GM06990 (cell line): Measurements from ENCODE around the gene PROSER3.

Experiments used
- DNase-seq: peaks from one replicate; pipeline ENCODE4 v3.0.0-alpha.2; 2011; ENCODE audit not compliant: insufficient read length; ENCODE audit errors: extremely low read depth
- H3K27me3 ChIP-seq: replicated peaks from 2 replicates; pipeline ENCODE4 v1.6.0; 2011; ENCODE audit warnings: low read length; ENCODE audit not compliant: control insufficient read depth, insufficient read depth
- H3K36me3 ChIP-seq: 2 replicates; pipeline ENCODE4 v1.5.1; 2011; ENCODE audit warnings: low read length; ENCODE audit not compliant: control insufficient read depth, insufficient read depth
- H3K4me3 ChIP-seq: replicated peaks from 2 replicates; pipeline ENCODE4 v1.5.1; 2011; ENCODE audit warnings: low read depth, mild to moderate bottlenecking, control low read depth, low read length
- TF ChIP-seq, protein P1 (sequence below): IDR thresholded peaks from 2 replicates; pipeline ENCODE4 v1.5.1; 2011; ENCODE audit warnings: low read length, control low read depth, mild to moderate bottlenecking, inconsistent platforms; ENCODE audit not compliant: insufficient read depth, poor library complexity, severe bottlenecking

The PROSER3 gene

DNA sequence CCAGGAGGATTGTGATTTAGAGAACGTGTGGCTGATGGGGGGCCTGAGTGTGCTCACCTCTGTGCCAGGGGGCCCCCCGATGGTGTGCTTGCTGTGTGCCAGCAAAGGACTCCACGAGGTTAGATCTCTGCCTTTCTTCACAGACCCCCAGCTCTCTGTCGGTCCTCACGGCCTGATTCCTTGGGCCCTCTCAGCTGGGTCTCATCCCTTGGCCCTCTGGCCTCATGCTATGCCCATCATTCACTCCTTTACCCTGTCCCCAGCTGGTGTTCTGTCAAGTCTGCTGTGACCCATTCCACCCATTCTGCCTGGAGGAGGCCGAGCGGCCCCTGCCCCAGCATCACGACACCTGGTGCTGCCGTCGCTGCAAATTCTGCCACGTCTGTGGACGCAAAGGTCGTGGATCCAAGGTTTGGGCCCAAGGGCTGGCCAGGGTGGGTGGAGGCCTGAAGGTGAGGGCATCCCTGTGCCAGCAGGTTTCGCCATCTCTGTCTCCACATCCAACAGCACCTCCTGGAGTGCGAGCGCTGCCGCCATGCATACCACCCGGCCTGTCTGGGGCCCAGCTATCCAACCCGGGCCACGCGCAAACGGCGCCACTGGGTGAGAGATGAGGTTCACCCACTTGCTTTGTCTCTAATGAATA is 32.6 kb upstream of the PROSER3 start:
- no peak overlapping the region for H3K4me3 ChIP-seq
- no peak for DNase-seq
- no peaks in the 10 kb centered on the region for H3K27me3 ChIP-seq
- TF ChIP-seq, protein P1, sequence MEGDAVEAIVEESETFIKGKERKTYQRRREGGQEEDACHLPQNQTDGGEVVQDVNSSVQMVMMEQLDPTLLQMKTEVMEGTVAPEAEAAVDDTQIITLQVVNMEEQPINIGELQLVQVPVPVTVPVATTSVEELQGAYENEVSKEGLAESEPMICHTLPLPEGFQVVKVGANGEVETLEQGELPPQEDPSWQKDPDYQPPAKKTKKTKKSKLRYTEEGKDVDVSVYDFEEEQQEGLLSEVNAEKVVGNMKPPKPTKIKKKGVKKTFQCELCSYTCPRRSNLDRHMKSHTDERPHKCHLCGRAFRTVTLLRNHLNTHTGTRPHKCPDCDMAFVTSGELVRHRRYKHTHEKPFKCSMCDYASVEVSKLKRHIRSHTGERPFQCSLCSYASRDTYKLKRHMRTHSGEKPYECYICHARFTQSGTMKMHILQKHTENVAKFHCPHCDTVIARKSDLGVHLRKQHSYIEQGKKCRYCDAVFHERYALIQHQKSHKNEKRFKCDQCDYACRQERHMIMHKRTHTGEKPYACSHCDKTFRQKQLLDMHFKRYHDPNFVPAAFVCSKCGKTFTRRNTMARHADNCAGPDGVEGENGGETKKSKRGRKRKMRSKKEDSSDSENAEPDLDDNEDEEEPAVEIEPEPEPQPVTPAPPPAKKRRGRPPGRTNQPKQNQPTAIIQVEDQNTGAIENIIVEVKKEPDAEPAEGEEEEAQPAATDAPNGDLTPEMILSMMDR: no peak
- H3K36me3 ChIP-seq: peaks cover 71% of the 10 kb centered on the region

DNA sequence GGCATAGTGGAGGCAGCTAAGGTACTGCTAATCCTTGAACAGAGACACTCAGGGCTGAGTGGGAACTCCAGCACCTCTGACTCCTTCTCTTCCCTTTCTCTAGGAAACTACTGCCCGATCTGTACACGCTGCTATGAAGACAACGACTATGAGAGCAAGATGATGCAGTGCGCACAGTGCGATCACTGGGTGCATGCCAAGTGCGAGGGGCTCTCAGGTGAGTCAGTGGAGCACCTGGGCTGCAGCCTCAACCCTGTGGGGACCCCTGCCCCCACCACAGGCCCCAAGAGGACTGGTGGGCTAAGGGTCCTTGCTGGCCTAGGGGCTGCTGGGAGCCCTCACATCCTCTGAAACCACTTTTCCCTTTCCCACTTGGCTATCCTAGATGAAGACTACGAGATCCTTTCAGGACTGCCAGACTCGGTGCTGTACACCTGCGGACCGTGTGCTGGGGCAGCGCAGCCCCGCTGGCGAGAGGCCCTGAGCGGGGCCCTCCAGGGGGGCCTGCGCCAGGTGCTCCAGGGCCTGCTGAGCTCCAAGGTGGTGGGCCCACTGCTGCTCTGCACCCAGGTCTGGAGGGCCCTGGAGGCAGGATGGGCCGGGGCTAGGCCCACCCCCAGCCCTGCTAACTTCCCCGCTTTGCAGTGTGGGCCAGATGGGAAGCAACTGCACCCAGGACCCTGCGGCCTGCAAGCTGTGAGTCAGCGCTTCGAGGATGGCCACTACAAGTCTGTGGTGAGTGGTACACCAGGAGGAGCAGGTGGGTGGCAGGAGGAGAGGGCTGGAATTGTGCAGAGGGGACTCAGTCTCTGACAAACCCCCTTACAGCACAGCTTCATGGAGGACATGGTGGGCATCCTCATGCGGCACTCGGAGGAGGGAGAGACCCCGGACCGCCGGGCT is 30.7 kb upstream of the PROSER3 start:
- TF ChIP-seq, protein P1: no peak
- Histone ChIP-seq H3K4me3 (no peak overlapping the region), H3K36me3 (peaks cover 73% of the 10 kb centered on the region), H3K27me3 (no peaks in the 10 kb centered on the region)
- DNase-seq: no peak

DNA sequence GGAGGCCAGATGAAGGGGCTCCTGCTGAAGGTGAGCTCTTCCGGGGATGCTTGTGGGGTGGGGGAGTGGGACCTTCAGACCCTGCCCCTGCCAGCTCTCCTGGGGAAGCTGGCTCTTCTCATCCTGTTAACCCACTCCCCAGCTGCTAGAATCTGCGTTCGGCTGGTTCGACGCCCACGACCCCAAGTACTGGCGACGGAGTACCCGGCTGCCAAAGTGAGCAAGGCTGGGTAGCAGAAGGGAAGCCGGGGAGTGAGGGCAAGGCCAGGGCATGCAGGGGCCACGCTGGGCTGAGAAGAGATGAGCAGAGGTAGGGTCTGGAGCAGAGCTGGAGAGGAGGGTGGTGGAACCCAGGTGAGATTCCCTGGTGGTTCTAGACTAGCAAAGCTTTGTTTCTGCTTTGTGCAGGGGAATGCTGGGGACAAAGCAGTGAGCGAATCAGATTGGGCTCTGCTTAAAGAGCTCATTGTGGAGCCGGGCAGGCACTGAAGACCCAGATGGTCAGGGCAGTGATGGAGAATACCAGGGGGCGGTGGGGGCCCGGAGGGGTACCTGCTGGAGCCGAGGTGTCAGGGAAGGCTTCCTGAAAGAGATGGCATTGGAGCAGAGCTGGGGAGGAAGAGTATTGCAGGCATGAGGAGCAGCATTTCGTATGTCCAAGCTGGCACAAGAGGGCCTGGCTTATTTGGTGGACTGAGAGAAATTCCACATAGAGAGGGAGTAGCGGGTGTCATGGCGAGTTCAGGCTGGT is 29.8 kb upstream of the PROSER3 start:
- peaks cover 69% of the 10 kb centered on the region for H3K36me3 ChIP-seq

DNA sequence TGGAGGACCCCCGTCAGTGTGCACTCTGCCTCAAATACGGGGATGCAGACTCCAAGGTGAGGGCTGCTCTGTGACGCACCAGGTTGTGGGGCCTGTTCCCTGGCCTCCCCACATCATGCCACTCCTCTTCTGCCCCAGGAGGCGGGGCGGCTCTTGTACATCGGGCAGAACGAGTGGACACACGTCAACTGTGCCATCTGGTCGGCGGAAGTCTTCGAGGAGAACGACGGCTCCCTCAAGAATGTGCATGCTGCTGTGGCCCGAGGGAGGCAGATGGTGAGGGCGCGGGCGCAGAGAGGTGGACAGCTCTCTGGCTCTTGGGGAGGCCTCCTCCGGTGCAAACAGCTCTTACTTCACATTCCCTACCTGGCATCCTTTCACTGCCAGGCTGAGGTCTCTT is 29.0 kb upstream of the PROSER3 start:
- DNase-seq: no peak
- TF ChIP-seq, protein P1: no peak
- Histone ChIP-seq H3K36me3 (peaks cover 72% of the 10 kb centered on the region), H3K4me3 (no peak overlapping the region), H3K27me3 (no peaks in the 10 kb centered on the region)

More for the DNA sequence above, 29.8 kb upstream of the PROSER3 start:
- Histone ChIP-seq H3K27me3 (no peaks in the 10 kb centered on the region), H3K4me3 (no peak overlapping the region)
- TF ChIP-seq, protein P1: no peak
- DNase-seq: no peak

DNA sequence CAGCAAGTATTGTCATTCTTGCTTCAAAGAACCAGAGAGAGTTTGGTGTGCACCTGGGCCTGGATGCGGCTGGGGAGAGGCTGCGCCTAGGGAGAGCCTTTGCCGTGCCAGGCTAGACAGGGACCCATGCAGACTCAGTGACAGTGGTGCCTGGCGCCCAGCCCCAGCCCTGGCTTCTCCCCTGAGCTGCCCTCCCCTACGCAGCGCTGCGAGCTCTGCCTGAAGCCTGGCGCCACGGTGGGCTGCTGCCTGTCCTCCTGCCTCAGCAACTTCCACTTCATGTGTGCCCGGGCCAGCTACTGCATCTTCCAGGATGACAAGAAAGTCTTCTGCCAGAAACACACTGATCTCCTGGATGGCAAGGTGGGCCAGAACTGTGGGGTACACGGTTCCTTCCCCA is 28.2 kb upstream of the PROSER3 start:
- TF ChIP-seq, protein P1: no peak
- Histone ChIP-seq H3K4me3 (no peak overlapping the region), H3K36me3 (peaks cover 73% of the 10 kb centered on the region), H3K27me3 (no peaks in the 10 kb centered on the region)
- no peak for DNase-seq
